GM12878 (cell line): ENCODE data around the gene TMBIM1. TPM values are rescaled to one million over a fixed set of nuclear protein-coding genes. Genes with fewer than 3 reads are reported as not detected.

Experiments
- ATAC-seq: fragments of 200-7000 bp; cut with Tn5 transposase; 3 replicates; pipeline ENCODE4 v1.9.1; 2020; ENCODE audit warnings: mild to moderate bottlenecking, moderate library complexity
- BruUV-seq: library from RNA; stranded (reverse); fragments of 400-500 nt; replicated peaks from 2 replicates; lab custom pipeline; 2021; lab: Mats Ljungman, UMichigan
- CTCF ChIA-PET: fragments of 300-600 bp; sonication (Branson Sonifier 250); formaldehyde crosslinking; extraction: SDS; loops from one replicate; lab custom pipeline; 2021; ENCODE audit warnings: inconsistent platforms; lab: Yijun Ruan, JAX
- POLR2A ChIA-PET: fragments of 350-600 bp; formaldehyde crosslinking; extraction: SDS; loops from one replicate; lab custom pipeline; 2021; ENCODE audit warnings: inconsistent platforms; lab: Charles Lee
- RAD21 ChIA-PET: fragments of 300-600 bp; sonication (Branson Sonifier 250); formaldehyde crosslinking; loops from one replicate; lab custom pipeline; 2023; ENCODE audit warnings: antibody characterized with exemption; ENCODE audit not compliant: unreplicated experiment; lab: Charles Lee
- SMC1A ChIA-PET: fragments of 300-600 bp; sonication (Branson Sonifier 250); formaldehyde crosslinking; loops from one replicate; lab custom pipeline; 2023; ENCODE audit not compliant: unreplicated experiment, uncharacterized antibody; lab: Charles Lee
- DNase-seq: peaks from one replicate; pipeline ENCODE4 v3.0.0-alpha.2; 2011; ENCODE audit warnings: low read depth, low spot score
- FAIRE-seq: peaks from 3 replicates; lab custom pipeline; 2011; peaks lifted over from hg19 to GRCh38; lab: Jason Lieb, UNC
- H2AFZ ChIP-seq: 2 replicates; pipeline ENCODE4 v1.6.0; 2011; ENCODE audit warnings: low read depth, low read length, control low read depth; ENCODE audit not compliant: control insufficient read depth
- H3K27ac ChIP-seq: 2 replicates; pipeline ENCODE4 v1.5.1; 2011; ENCODE audit warnings: control low read depth; ENCODE audit not compliant: control insufficient read depth, insufficient read depth
- H3K27me3 ChIP-seq, 2 experiments: replicated peaks in 1 of 2; 2 replicates each; pipeline versions ENCODE4 v1.6.0 to v1.6.1; 2011; ENCODE audit warnings: low read length in 1 of 2; ENCODE audit not compliant: control insufficient read depth in 2 of 2, insufficient read depth in 2 of 2
- H3K36me3 ChIP-seq, 2 experiments: 2 replicates each; pipeline ENCODE4 v1.5.1; 2011; ENCODE audit warnings: low read length in 1 of 2; ENCODE audit not compliant: control insufficient read depth in 2 of 2, insufficient read depth in 2 of 2
- H3K4me1 ChIP-seq: 2 replicates; pipeline ENCODE4 v1.6.1; 2011; ENCODE audit warnings: mild to moderate bottlenecking, low read length, moderate library complexity, mixed read lengths; ENCODE audit not compliant: control insufficient read depth, insufficient read depth
- H3K4me2 ChIP-seq: 2 replicates; pipeline ENCODE4 v1.6.0; 2011; ENCODE audit warnings: control low read depth; ENCODE audit not compliant: control insufficient read depth, insufficient read depth
- H3K4me3 ChIP-seq: fragments of 200-600 bp; sonication (generic); 2 replicates; pipeline ENCODE4 v1.5.1; 2016
- H3K79me2 ChIP-seq: 2 replicates; pipeline ENCODE4 v1.6.0; 2011; ENCODE audit warnings: low read length; ENCODE audit not compliant: control insufficient read depth, insufficient read depth
- H3K9ac ChIP-seq: 2 replicates; pipeline ENCODE4 v1.8.0; 2011; ENCODE audit warnings: low read length, control low read depth, mixed read lengths; ENCODE audit not compliant: control insufficient read depth, insufficient read depth
- H3K9me3 ChIP-seq: replicated peaks from 3 replicates; pipeline ENCODE4 v1.5.1; 2011; ENCODE audit warnings: mild to moderate bottlenecking, low read length; ENCODE audit not compliant: control insufficient read depth, insufficient read depth
- H4K20me1 ChIP-seq: 2 replicates; pipeline ENCODE4 v1.6.0; 2011; ENCODE audit not compliant: control insufficient read depth, insufficient read depth
- CBX5 ChIP-seq: sonication (generic); IDR thresholded peaks from 2 replicates; pipeline ENCODE4 v1.6.1; 2016; ENCODE audit warnings: low read depth, moderate library complexity, mild to moderate bottlenecking, inconsistent platforms
- CEBPZ ChIP-seq: fragments of 150-350 bp; IDR thresholded peaks from 2 replicates; pipeline ENCODE4 v1.6.1; 2016; ENCODE audit warnings: low read depth, low read length
- NBN ChIP-seq: fragments of 450-650 bp; IDR thresholded peaks from 2 replicates; pipeline ENCODE4 v1.6.1; 2016
- NFYA ChIP-seq: IDR thresholded peaks from 2 replicates; pipeline ENCODE4 v1.6.1; 2011; ENCODE audit warnings: low read depth, mild to moderate bottlenecking, low read length, improper control_type of control experiment, borderline replicate concordance
- ZSCAN29 ChIP-seq: fragments of 450-650 bp; IDR thresholded peaks from 2 replicates; pipeline ENCODE4 v1.6.1; 2017; ENCODE audit warnings: mild to moderate bottlenecking, moderate library complexity
- WGBS: methylation state at CpG from one replicate; pipeline ENCODE4 v1.1.6; 2016; ENCODE audit warnings: low lambda C conversion rate; ENCODE audit not compliant: insufficient replicate concordance, insufficient coverage; ENCODE audit errors: missing lambda C conversion rate; 5-methylcytosine and 5-hydroxymethylcytosine counted together
- in situ Hi-C: fragments of 300-500 bp; cut with MboI; formaldehyde crosslinking; loops from 9 replicates; pipeline ENCODE4 v1.14.3; 2018; ENCODE audit warnings: mixed read lengths
- intact Hi-C: fragments of 100-400 bp; cut with micrococcal nuclease; formaldehyde crosslinking; loops from one replicate; pipeline ENCODE4 v1.14.2; 2022; ENCODE audit not compliant: unreplicated experiment
- polyA plus RNA-seq, 11 experiments: library from polyadenylated mRNA; depleted of rRNA in 4 of 11; unstranded in 6 of 11; stranded (reverse) in 5 of 11; fragments of >200 nt; fragmentation: Nextera tagmentation in 4 of 11; fragmentation: Illumina TruSeq in 1 of 11; extraction: Ambion mirVana in 4 of 11; extraction: Trizol in 1 of 11; gene quantifications; 1 replicate in 1 of 11; 2 replicates in 10 of 11; pipeline versions ENCODE4 v1.2.1 to v1.2.3, GENCODE V29; 2011 to 2016; ENCODE audit warnings: inconsistent platforms in 2 of 11, missing spikeins in 2 of 11, low read depth in 1 of 11
- total RNA-seq, 4 experiments: library from RNA; depleted of rRNA in 3 of 4; stranded (reverse); fragments of >200 nt in 3 of 4; fragmentation: Illumina TruSeq in 1 of 4; extraction: Trizol in 1 of 4; gene quantifications; 2 replicates each; pipeline versions ENCODE4 v1.2.1 to v1.2.3, GENCODE V29; 2013 to 2021

The TMBIM1 gene
- total and polyA plus RNA-seq, 10 of the 15 experiments (the other 5 are each of a cell fraction or from before 2014, with no cell fraction given) = 6.1 to 38.3 (median 26.2) TPM

GRCh38 chr2:218262631-218263586, 29.4 kb downstream of the TMBIM1 start:
- Histone ChIP-seq H2AFZ (no peak overlapping the region), H3K27ac (no peak overlapping the region), H3K4me1 (peaks cover 24% of the 10 kb centered on the region), H3K79me2 (no peaks in the 10 kb centered on the region; the same call in 1 of the 2 replicates), H3K9ac (no peak overlapping the region)
- FAIRE-seq (no peak), DNase-seq (no peak)
- CTCF ChIA-PET = interaction anchor here (0.9 to 4.7 kb wide), 3 partner anchors 9 to 10 kb away, joined by 3 to 22 read pairs (median 3); partner anchors contain the start of genes AAMP and PNKD
- TF ChIP-seq ZSCAN29 (no peak), NFYA (no peak), CBX5 (no peak), CEBPZ (no peak), NBN (no peak)
- TF ChIP-seq, all 136 proteins: peak for 0
- no peaks in the 10 kb centered on the region for H3K27me3 ChIP-seq
- intact Hi-C loops = no loop called here
- ChIA-PET SMC1A (interaction anchor here (0.5 kb wide), 1 partner anchor 47 kb away, joined by 3 read pairs; no protein-coding TSS in a partner anchor), RAD21 (no interaction called here), POLR2A (no interaction called here)
- ATAC-seq = no peak
- no TSS peak for BruUV-seq
- peaks cover 10 to 18% of the 10 kb centered on the region in 2 experiments; a peak in 3 of 4 replicates for H3K36me3 ChIP-seq
- H3K4me2 ChIP-seq = no peak overlapping the region
- no peaks in the 10 kb centered on the region for H3K9me3 ChIP-seq
- 85% methylated on average over 29 of the region's 39 CpGs for WGBS
- no peak overlapping the region for H3K4me3 ChIP-seq
- in situ Hi-C loops = no loop called here
- H4K20me1 ChIP-seq = no peaks in the 10 kb centered on the region
